HG02623 (cell line): ENCODE data around the gene SNAPC1.
A peak's percentile ranks its signal among the peaks of the same experiment; 100 is the strongest.
"Not testable (repeated sequence)": the region's sequence is repeated elsewhere in the genome, so short reads cannot be mapped to it uniquely, and the experiment has no call there.

Experiments
- ATAC-seq: cut with Tn5 transposase; IDR thresholded peaks from one replicate; pipeline ENCODE4 v1.9.1; 2021; ENCODE audit warnings: moderate library complexity; ENCODE audit not compliant: unreplicated experiment

SNAPC1 gene

GRCh38 chr14:61749867-61750266 lies 12.4 kb upstream of the SNAPC1 start:
- no peak for ATAC-seq

DNA sequence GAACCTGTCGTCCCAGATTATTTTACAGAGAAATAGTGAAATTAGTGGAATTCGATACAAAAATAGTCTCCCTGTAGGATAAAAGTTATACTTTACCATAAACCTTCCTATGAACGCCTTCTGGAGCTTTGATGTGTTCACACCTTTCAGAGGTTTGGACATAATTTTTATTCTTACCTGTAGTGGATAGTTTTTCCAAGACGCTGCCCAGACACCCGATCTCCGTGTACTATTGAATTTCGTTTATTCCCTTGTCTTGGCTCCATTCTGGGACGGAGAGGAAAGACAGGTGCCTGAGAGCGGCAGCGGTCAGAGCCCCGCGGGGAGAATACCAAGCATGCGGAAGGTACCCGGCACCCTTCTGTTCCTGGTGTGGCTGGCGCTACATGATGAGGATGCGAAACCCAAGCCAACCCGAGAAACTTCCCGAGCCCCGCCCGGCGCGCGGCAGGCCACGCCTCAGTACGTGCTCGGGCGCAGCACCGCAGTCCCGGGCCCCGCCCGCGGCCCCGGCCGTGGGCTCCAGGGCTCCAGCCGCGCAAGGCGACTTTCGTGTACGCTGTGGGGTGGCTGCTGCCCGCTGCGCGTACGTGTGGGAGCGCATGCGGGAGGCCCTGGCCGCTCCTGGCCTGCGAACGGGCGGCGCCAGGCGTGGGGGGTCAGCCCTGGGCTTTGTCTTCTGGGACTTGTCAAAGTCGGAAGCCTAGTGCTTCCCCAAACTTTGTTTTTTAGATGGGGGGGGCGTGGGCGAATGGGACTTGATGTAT lies 11.3 kb upstream of the SNAPC1 start:
- ATAC-seq = peak; percentile 92

DNA sequence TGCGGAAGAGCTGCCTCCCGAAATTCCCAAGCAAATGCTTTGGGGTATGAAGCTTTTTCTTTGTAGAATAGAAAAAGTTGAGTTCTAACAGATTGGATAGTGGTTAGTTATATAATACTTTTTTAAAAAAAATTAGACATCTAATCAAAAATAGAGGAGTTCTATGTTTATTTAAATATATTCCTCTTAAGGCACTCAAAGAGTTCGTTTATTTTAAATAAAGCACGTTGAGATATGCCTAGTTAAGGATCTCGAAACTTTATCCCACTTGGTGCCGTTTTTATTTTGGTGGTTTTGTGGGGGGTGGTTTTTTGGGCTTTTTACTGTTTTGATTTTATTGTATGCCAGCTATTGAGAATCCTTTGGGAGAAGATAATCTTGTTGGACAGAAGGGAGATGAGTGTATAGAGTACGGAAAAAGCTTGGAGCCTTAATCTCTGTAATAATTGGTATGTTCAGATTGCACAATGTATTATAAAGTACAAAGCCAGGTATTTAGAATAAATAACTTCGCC lies 10.7 kb upstream of the SNAPC1 start:
- ATAC-seq = no peak

- ATAC-seq = no peak
These were observed 9.6 kb upstream of the SNAPC1 start for GRCh38 chr14:61752626-61753025.

DNA sequence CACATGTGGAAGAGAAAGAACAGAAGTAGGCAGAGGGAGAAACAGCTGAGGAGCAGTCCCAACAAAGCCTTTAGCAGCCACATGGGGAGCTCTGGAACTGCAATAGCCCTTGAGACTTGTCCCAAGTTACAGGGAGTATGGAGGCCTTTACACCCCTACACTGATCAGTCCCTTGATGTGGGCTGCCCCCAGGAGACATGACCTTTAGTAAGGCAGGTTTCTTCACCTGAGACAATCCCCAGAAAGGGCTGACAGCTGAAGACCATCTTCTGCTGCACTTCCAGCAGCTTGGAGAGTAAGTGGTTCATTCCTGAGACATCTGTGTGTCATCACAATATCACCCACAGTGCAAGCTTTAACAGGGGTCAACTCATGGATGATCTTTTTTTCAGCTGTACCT lies 8.6 kb upstream of the SNAPC1 start:
- no peak for ATAC-seq

GRCh38 chr14:61754627-61755381 lies 7.4 kb upstream of the SNAPC1 start:
- no peak for ATAC-seq

DNA sequence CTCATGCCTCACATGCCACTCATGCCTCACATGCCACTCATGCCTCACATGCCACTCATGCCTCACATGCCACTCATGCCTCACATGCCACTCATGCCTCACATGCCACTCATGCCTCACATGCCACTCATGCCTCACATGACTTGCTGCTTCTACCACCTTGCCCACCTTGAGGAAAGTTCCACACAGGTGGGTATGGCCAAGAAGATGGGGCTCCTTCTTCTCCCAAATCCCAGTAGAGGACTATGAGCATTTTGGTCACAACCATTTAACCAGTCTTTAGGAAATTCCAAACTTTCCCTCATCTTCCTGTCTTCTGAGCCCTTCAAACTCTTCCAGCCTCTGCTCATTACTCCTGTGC lies 6.9 kb upstream of the SNAPC1 start:
- ATAC-seq = not testable (repeated sequence)

DNA sequence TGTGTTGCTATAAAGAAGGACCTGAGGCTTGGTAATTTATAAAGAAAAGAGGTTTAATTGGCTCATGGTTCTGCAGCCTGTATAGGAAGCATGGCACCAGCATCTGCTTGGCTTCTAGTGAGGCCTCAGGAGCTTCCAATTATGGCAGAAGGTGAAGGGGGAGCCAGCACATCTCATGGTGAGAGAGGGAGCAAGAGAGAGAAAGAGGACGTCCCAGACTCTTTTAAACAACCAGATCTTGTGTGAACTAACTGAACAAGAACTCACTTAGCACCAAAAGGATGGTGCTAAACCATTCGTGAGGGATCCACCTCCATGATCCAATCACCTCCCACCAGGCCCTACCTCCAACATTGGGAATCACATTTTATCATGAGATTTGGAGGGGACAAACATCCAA lies 6.1 kb upstream of the SNAPC1 start:
- no peak for ATAC-seq

GRCh38 chr14:61759878-61760277 lies 2.3 kb upstream of the SNAPC1 start:
- ATAC-seq = no peak

DNA sequence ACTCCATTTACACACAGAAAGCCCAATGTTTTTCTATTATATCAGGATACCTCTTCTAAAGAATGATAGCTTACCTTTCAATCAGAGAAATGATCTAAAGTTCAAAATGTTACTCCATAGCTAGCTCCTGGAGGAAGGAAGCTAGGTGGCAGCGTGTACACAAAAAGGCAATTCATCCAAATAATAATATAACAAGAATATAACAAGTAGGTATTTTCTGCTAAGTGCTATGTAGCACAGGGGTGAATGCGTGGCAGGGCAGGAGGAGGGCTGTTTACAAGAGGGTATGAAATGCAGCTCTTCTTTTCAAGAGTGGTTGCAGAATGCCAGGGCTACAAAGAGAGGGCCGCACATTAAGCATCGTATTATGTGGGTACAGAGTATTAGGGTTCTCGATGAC lies 663 bp upstream of the SNAPC1 start:
- no peak for ATAC-seq

DNA sequence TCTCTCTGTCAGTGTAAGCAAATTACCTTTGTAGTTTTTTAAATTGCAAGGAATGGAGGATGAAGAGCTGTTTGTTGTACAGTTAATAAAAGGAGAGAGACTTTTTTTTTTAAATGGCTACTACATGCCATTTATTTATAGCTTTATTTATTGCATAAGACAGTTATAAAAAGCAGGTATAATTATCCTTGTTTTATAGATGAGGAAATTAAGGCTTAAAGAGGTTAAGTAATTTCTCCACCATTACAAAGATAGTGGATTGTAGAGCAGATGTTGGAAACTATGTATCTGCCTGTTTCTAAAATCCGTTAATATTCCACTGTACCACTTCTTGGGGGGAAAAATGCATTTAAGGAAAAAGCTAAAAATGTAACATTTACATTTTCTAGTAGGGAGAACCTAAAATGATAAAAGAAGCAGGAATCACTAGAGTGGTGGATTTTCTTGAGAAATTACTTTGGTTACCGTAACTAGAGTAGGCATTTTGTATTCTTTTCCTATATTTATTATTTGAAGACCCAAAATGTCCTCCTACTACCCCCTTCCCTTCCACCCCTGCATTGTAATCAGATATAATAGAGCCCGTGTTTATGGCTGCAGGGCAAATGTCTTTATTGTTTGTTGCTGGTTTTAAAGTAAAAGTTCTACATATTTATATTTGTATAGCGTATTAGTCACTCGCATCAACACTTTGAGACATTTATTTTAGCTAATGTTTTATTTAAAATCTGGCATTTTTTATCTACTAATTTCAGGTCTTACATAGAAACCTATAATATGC lies 2.3 kb downstream of the SNAPC1 start:
- no peak for ATAC-seq

GRCh38 chr14:61765225-61765943 lies 3.2 kb downstream of the SNAPC1 start:
- no peak for ATAC-seq

- no peak for ATAC-seq
These were observed 3.9 kb downstream of the SNAPC1 start for GRCh38 chr14:61766151-61766550.

DNA sequence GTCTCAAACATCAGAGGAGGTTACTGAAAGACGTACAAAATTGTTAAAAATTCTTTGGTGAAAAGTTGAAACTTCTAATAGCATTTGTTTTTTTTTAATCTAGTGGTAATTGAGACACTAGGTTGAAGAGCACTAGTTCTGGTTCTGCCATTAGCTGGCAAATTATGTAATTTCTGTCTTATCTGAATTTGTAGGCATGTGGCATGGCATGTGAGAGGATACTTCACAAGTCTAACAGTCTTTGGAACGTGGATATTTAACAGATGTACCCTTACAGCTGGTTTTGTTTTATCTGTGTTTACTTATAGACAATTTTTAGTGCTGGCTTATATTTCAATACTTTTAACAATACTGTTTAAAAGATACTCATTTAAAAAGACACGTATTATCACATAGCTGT lies 6.0 kb downstream of the SNAPC1 start:
- no peak for ATAC-seq

DNA sequence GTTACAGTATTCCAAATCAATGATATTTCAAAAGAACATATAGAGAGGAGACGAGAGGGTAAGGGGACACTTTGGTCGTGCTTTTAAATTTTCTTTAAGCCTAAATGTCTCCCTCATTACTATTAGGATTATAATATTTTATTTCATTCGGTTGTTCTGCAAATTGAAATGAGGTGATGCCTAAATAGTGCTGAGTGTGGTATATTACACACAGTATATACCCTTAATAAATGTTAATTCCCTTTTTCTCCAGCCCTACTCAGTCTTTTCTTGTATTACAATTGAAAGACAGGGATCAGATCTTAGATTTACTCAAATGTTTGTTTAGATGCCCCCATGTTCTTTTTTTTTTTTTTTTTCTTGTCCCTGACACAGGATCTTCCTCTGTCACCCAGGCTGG lies 7.7 kb downstream of the SNAPC1 start:
- ATAC-seq = no peak

GRCh38 chr14:61774861-61775260 lies 12.6 kb downstream of the SNAPC1 start:
- no peak for ATAC-seq

GRCh38 chr14:61780125-61780524 lies 17.9 kb downstream of the SNAPC1 start:
- peak; percentile 58 for ATAC-seq

DNA sequence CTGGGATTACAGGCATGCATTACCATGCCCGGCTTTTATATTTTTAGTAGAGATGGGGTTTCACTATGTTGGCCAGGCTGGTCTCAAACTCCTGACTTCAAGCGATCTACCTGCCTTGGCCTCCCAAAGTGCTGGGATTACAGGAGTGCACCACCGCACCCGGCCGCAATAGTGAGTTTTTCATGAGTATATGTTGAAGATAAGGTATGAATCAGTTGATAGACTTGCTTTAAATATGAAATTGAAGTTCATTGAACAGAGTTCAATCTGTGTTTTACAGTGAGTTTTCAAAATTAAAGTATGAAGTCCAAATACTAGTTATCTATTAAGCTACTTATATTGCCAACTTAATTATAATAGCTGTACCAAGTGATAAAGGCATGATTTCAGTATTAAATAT lies 35.1 kb downstream of the SNAPC1 start:
- ATAC-seq = no peak

GRCh38 chr14:61802010-61802568 lies 39.9 kb downstream of the SNAPC1 start:
- no peak for ATAC-seq

DNA sequence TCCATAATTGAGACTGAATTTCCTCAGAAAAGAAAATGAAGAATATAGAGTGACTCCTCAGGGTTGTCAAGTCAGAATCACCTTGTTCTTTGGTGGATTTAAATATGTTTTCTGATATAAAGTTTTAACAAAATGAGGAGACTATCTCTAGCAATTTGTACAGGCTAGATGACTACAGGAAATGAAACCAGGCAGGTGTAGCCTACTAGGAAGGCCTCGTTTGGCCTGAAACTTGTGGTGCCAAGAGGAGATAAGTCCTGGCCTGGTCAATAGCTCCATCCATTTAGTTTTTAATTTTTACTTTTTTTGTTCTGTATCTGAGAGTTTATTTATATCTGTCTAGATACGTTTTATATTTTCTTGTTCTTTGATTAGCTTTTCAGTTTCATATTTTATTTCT lies 41.5 kb downstream of the SNAPC1 start:
- no peak for ATAC-seq

- ATAC-seq = no peak
These were observed 43.2 kb downstream of the SNAPC1 start for GRCh38 chr14:61805451-61805850.
